Caco-2 (cell line): ENCODE data around the gene SPATS1. TPM values are rescaled to one million over a fixed set of nuclear protein-coding genes. Genes with fewer than 3 reads are reported as not detected.

Experiments used
- BruUV-seq: library from RNA; stranded (reverse); fragments of 400-500 nt; replicated peaks from 2 replicates; lab custom pipeline; 2021; lab: Mats Ljungman, UMichigan
- CTCF ChIA-PET: fragments of 300-600 bp; sonication (Branson Sonifier 250); formaldehyde crosslinking; loops from one replicate; lab custom pipeline; 2022; ENCODE audit warnings: antibody characterized with exemption; lab: Charles Lee
- POLR2A ChIA-PET: fragments of 300-600 bp; sonication (Branson Sonifier 250); formaldehyde crosslinking; loops from one replicate; lab custom pipeline; 2022; ENCODE audit warnings: antibody characterized with exemption; lab: Charles Lee
- DNase-seq, 2 experiments: peaks; one replicate each; pipeline versions ENCODE4 v3.0.0 to v3.0.0-alpha.2; 2020 to 2022
- H3K27me3 ChIP-seq: replicated peaks from 2 replicates; pipeline ENCODE4 v1.6.0; 2011; ENCODE audit warnings: low read length; ENCODE audit not compliant: control insufficient read depth, insufficient read depth
- H3K36me3 ChIP-seq: 2 replicates; pipeline ENCODE4 v1.5.1; 2011; ENCODE audit warnings: low read length; ENCODE audit not compliant: control insufficient read depth, insufficient read depth
- H3K4me1 ChIP-seq: fragments of 250-450 bp; sonication (Bioruptor Pico); 2 replicates; pipeline ENCODE4 v1.5.1; 2020; ENCODE audit warnings: mild to moderate bottlenecking
- H3K4me3 ChIP-seq: 2 replicates; pipeline ENCODE4 v1.5.1; 2011; ENCODE audit warnings: low read depth, mild to moderate bottlenecking, control low read depth, low read length
- H3K9me3 ChIP-seq: fragments of 250-450 bp; sonication (Bioruptor Pico); 2 replicates; pipeline ENCODE4 v1.5.1; 2020; ENCODE audit warnings: mild to moderate bottlenecking, moderate library complexity
- H3K27ac Mint-ChIP-seq: one replicate; pipeline ENCODE4 v1.8.0; 2022; ENCODE audit warnings: mixed read lengths; ENCODE audit not compliant: unreplicated experiment
- H3K27me3 Mint-ChIP-seq: one replicate; pipeline ENCODE4 v1.8.0; 2022; ENCODE audit warnings: mixed read lengths; ENCODE audit not compliant: insufficient read depth, unreplicated experiment
- H3K36me3 Mint-ChIP-seq: one replicate; pipeline ENCODE4 v1.8.0; 2022; ENCODE audit warnings: mild to moderate bottlenecking, mixed read lengths; ENCODE audit not compliant: insufficient read depth, unreplicated experiment
- H3K4me1 Mint-ChIP-seq: one replicate; pipeline ENCODE4 v1.8.0; 2022; ENCODE audit warnings: low read depth, mixed read lengths; ENCODE audit not compliant: unreplicated experiment
- H3K4me3 Mint-ChIP-seq: one replicate; pipeline ENCODE4 v1.8.0; 2022; ENCODE audit warnings: mild to moderate bottlenecking, moderate library complexity, mixed read lengths; ENCODE audit not compliant: unreplicated experiment
- H3K9me3 Mint-ChIP-seq: one replicate; pipeline ENCODE4 v1.8.0; 2022; ENCODE audit warnings: mixed read lengths; ENCODE audit not compliant: unreplicated experiment
- CTCF ChIP-seq, 2 experiments: fragments of 200-600 bp in 1 of 2; IDR thresholded peaks; 1 replicate in 1 of 2; 2 replicates in 1 of 2; pipeline versions ENCODE4 v1.5.1 to v1.8.0; 2011 to 2022; ENCODE audit warnings: antibody characterized with exemption in 1 of 2, control low read depth in 1 of 2, inconsistent platforms in 1 of 2, low read depth in 1 of 2, low read length in 1 of 2, mild to moderate bottlenecking in 1 of 2, moderate library complexity in 1 of 2; ENCODE audit not compliant: insufficient read depth in 1 of 2, severe bottlenecking in 1 of 2, unreplicated experiment in 1 of 2
- intact Hi-C: fragments of 100-400 bp; cut with micrococcal nuclease; formaldehyde crosslinking; loops from one replicate; pipeline ENCODE4 v1.10.0; 2022; ENCODE audit not compliant: unreplicated experiment
- total RNA-seq: library from RNA; stranded (reverse); gene quantifications from 2 replicates; pipeline ENCODE4 v1.2.3, GENCODE V29; 2022

The SPATS1 gene
- total RNA-seq, 1 experiment from 2014 or later: not detected

DNA sequence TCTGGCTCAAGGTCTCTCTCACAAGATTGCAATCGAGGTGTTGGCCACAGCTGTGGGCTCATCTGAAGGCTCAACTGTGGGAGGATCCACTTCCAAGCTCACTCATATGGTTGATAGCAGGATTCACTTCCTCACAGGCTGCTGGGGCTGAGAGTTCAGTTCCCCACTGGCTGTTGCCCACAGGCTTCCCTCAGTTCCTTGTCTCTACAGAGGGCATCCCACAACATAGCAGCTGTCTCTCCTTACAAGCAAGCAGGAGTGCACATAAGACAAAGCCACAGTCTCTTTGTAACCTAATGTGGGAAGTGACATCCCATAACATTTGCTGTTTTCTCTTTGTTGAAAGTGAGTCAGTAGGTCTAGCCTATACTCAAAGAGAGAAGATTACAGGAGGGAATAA lies 14.0 kb downstream of the SPATS1 start:
- no peaks in the 10 kb centered on the region for H3K4me1 ChIP-seq
- no peaks in the 10 kb centered on the region for H3K27me3 ChIP-seq
- no peaks in the 10 kb centered on the region for H3K36me3 Mint-ChIP-seq
- no peaks in the 10 kb centered on the region for H3K9me3 ChIP-seq
- H3K4me3 ChIP-seq: no peak overlapping the region
- ChIA-PET POLR2A (no interaction called here), CTCF (no interaction called here)
- intact Hi-C loops: no loop called here
- DNase-seq: no peak
- H3K4me3 Mint-ChIP-seq: no peak overlapping the region
- no peaks in the 10 kb centered on the region for H3K4me1 Mint-ChIP-seq
- no peak overlapping the region for H3K27ac Mint-ChIP-seq
- no peaks in the 10 kb centered on the region for H3K9me3 Mint-ChIP-seq
- no TSS peak for BruUV-seq
- H3K36me3 ChIP-seq: no peaks in the 10 kb centered on the region
- no peak for TF ChIP-seq CTCF (IDR thresholded peaks at IDR 0.05; ENCODE audit: insufficient read depth in 1 of 2, low read depth in 1 of 2, low read length in 1 of 2, severe bottlenecking in 1 of 2, unreplicated experiment in 1 of 2)
- peaks cover 15% of the 10 kb centered on the region for H3K27me3 Mint-ChIP-seq

DNA sequence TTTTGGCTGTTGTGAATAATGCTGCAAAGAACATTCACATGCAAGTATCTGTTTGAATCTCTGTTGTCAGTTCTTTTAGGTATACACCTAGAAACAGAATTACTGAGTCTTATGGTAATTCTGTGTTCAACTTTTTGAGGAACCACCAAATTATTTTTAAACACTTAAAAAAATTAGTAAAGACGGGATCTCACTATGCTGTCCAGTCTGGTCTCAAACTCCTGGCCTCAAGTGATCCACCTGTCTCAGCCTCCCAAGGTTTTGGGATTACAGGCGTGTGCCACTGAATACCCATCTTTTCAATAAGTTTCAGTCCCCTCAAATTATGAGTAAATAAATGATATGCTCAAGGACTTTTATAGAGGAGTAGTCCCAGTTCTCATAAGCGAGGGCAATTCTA lies 17.5 kb downstream of the SPATS1 start:
- H3K27ac Mint-ChIP-seq: no peak overlapping the region
- TF ChIP-seq CTCF (IDR thresholded peaks at IDR 0.05; ENCODE audit: insufficient read depth in 1 of 2, low read depth in 1 of 2, low read length in 1 of 2, severe bottlenecking in 1 of 2, unreplicated experiment in 1 of 2): no peak
- ChIA-PET CTCF (no interaction called here), POLR2A (no interaction called here)
- H3K4me1 Mint-ChIP-seq: no peaks in the 10 kb centered on the region
- Histone ChIP-seq H3K4me3 (no peak overlapping the region), H3K9me3 (no peaks in the 10 kb centered on the region), H3K4me1 (no peaks in the 10 kb centered on the region), H3K36me3 (no peaks in the 10 kb centered on the region), H3K27me3 (no peaks in the 10 kb centered on the region)
- no TSS peak for BruUV-seq
- DNase-seq: no peak
- no peaks in the 10 kb centered on the region for H3K9me3 Mint-ChIP-seq
- H3K4me3 Mint-ChIP-seq: no peak overlapping the region
- intact Hi-C loops: no loop called here
- H3K27me3 Mint-ChIP-seq: peaks cover 25% of the 10 kb centered on the region
- H3K36me3 Mint-ChIP-seq: no peaks in the 10 kb centered on the region

- H3K27me3 ChIP-seq: no peaks in the 10 kb centered on the region
- H3K4me3 Mint-ChIP-seq: no peak overlapping the region
- H3K27me3 Mint-ChIP-seq: peaks cover 22% of the 10 kb centered on the region
- H3K36me3 ChIP-seq: no peaks in the 10 kb centered on the region
- intact Hi-C loops: no loop called here
- no peaks in the 10 kb centered on the region for H3K36me3 Mint-ChIP-seq
- no TSS peak for BruUV-seq
- H3K4me1 Mint-ChIP-seq: no peaks in the 10 kb centered on the region
- CTCF ChIA-PET: no interaction called here
- POLR2A ChIA-PET: no interaction called here
- no peaks in the 10 kb centered on the region for H3K9me3 Mint-ChIP-seq
- no peaks in the 10 kb centered on the region for H3K9me3 ChIP-seq
- no peak for TF ChIP-seq CTCF (IDR thresholded peaks at IDR 0.05; ENCODE audit: insufficient read depth in 1 of 2, low read depth in 1 of 2, low read length in 1 of 2, severe bottlenecking in 1 of 2, unreplicated experiment in 1 of 2)
- H3K27ac Mint-ChIP-seq: no peak overlapping the region
- H3K4me1 ChIP-seq: no peaks in the 10 kb centered on the region
- H3K4me3 ChIP-seq: no peak overlapping the region
- no peak for DNase-seq
Measured at GRCh38 chr6:44361947-44362346, 19.5 kb downstream of the SPATS1 start.
